GM06990 (cell line): ENCODE measurements around the gene GNL1.
"Not testable (repeated sequence)": the region's sequence is repeated elsewhere in the genome, so short reads cannot be mapped to it uniquely, and the experiment has no call there.

Experiments used
- DNase-seq: peaks from one replicate; pipeline ENCODE4 v3.0.0-alpha.2; 2011; ENCODE audit not compliant: insufficient read length; ENCODE audit errors: extremely low read depth
- H3K27me3 ChIP-seq: replicated peaks from 2 replicates; pipeline ENCODE4 v1.6.0; 2011; ENCODE audit warnings: low read length; ENCODE audit not compliant: control insufficient read depth, insufficient read depth
- H3K36me3 ChIP-seq: 2 replicates; pipeline ENCODE4 v1.5.1; 2011; ENCODE audit warnings: low read length; ENCODE audit not compliant: control insufficient read depth, insufficient read depth
- H3K4me3 ChIP-seq: replicated peaks from 2 replicates; pipeline ENCODE4 v1.5.1; 2011; ENCODE audit warnings: low read depth, mild to moderate bottlenecking, control low read depth, low read length
- CTCF ChIP-seq: IDR thresholded peaks from 2 replicates; pipeline ENCODE4 v1.5.1; 2011; ENCODE audit warnings: low read length, control low read depth, mild to moderate bottlenecking, inconsistent platforms; ENCODE audit not compliant: insufficient read depth, poor library complexity, severe bottlenecking

Gene GNL1

GRCh38 chr6:30517767-30518504, 38.4 kb downstream of the GNL1 start:
- H3K4me3 ChIP-seq, DNase-seq, H3K36me3 ChIP-seq, H3K27me3 ChIP-seq: not testable (repeated sequence)

- H3K4me3 ChIP-seq, H3K36me3 ChIP-seq, H3K27me3 ChIP-seq, DNase-seq: not testable (repeated sequence)
Measured at GRCh38 chr6:30516754-30517076, 39.6 kb downstream of the GNL1 start.

GRCh38 chr6:30515944-30516753, 40.1 kb downstream of the GNL1 start:
- TF ChIP-seq CTCF = no peak
- H3K36me3 ChIP-seq = no peaks in the 10 kb centered on the region
- peak overlapping the region; percentile 62 for H3K4me3 ChIP-seq
- DNase-seq = peak; percentile 91
- H3K27me3 ChIP-seq = no peaks in the 10 kb centered on the region

GRCh38 chr6:30515106-30515505, 41.2 kb downstream of the GNL1 start:
- Histone ChIP-seq H3K4me3 (no peak overlapping the region), H3K27me3 (no peaks in the 10 kb centered on the region), H3K36me3 (no peaks in the 10 kb centered on the region)
- TF ChIP-seq CTCF = no peak
- no peak for DNase-seq

GRCh38 chr6:30513451-30513850, 42.8 kb downstream of the GNL1 start:
- Histone ChIP-seq H3K27me3 (no peaks in the 10 kb centered on the region), H3K4me3 (no peak overlapping the region), H3K36me3 (no peaks in the 10 kb centered on the region)
- no peak for DNase-seq
- no peak for TF ChIP-seq CTCF

GRCh38 chr6:30511169-30511546, 45.1 kb downstream of the GNL1 start:
- TF ChIP-seq CTCF = no peak
- DNase-seq = no peak
- Histone ChIP-seq H3K27me3 (no peaks in the 10 kb centered on the region), H3K4me3 (no peak overlapping the region), H3K36me3 (no peaks in the 10 kb centered on the region)
